ENCODE measurements around the gene ADAM11.

DNA sequence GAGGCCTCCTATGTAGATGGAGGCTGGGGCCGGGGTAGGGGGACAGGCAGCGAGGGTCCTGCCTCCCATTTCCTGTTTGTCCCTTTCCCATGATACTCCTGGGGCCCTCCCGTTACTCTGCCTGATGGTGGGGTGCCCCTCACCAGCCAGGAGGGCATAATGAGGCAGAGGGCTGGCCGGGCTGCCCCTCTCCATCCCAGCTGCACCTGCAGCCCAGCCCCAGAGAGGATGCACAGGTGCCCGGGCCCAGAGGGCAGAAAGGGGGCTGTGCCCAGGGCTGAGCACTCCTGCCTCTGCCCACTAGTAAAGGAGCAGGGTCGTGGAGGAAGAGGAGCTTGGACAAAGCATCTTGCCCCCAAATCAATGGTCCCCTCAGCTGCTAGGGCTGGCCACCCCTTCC is 10.4 kb downstream of the ADAM11 start:
- TF ChIP-seq PML (IDR thresholded peaks at IDR 0.05; ENCODE audit: low read length) (no peak), ATF7 (IDR thresholded peaks at IDR 0.05) (no peak)
- TF ChIP-seq, protein P1, sequence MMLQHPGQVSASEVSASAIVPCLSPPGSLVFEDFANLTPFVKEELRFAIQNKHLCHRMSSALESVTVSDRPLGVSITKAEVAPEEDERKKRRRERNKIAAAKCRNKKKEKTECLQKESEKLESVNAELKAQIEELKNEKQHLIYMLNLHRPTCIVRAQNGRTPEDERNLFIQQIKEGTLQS (IDR thresholded peaks at IDR 0.05): no peak
- TF ChIP-seq, protein P1 (CRISPR knock-in tag; conservative IDR thresholded peaks at IDR 0.05): no peak
- TF ChIP-seq, protein P2, sequence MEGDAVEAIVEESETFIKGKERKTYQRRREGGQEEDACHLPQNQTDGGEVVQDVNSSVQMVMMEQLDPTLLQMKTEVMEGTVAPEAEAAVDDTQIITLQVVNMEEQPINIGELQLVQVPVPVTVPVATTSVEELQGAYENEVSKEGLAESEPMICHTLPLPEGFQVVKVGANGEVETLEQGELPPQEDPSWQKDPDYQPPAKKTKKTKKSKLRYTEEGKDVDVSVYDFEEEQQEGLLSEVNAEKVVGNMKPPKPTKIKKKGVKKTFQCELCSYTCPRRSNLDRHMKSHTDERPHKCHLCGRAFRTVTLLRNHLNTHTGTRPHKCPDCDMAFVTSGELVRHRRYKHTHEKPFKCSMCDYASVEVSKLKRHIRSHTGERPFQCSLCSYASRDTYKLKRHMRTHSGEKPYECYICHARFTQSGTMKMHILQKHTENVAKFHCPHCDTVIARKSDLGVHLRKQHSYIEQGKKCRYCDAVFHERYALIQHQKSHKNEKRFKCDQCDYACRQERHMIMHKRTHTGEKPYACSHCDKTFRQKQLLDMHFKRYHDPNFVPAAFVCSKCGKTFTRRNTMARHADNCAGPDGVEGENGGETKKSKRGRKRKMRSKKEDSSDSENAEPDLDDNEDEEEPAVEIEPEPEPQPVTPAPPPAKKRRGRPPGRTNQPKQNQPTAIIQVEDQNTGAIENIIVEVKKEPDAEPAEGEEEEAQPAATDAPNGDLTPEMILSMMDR (IDR thresholded peaks at IDR 0.05 in 2 of 3, conservative IDR thresholded peaks at IDR 0.05 in 1 of 3; ENCODE audit: insufficient read depth in 2 of 3, low read depth in 1 of 3, low read length in 3 of 3): no peak
- TF ChIP-seq, protein P3, sequence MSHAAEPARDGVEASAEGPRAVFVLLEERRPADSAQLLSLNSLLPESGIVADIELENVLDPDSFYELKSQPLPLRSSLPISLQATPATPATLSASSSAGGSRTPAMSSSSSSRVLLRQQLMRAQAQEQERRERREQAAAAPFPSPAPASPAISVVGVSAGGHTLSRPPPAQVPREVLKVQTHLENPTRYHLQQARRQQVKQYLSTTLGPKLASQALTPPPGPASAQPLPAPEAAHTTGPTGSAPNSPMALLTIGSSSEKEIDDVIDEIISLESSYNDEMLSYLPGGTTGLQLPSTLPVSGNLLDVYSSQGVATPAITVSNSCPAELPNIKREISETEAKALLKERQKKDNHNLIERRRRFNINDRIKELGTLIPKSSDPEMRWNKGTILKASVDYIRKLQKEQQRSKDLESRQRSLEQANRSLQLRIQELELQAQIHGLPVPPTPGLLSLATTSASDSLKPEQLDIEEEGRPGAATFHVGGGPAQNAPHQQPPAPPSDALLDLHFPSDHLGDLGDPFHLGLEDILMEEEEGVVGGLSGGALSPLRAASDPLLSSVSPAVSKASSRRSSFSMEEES (CRISPR knock-in tag; IDR thresholded peaks at IDR 0.05): no peak
